Stomach (tissue), 9 donors: ENCODE results near the gene PARVB. TPM values are rescaled to one million over a fixed set of nuclear protein-coding genes. Genes with fewer than 3 reads are reported as not detected.

Experiments
- DNase-seq, 2 donors: peaks; one replicate each; pipeline versions ENCODE4 v3.0.0 to v3.0.0-alpha.2; 2013 to 2019
- H3K27ac ChIP-seq, 5 donors: fragments of 200-600 bp in 4 of 5; sonication (generic) in 4 of 5; one replicate each; pipeline ENCODE4 v1.5.1; 2013 to 2019; ENCODE audit warnings: mild to moderate bottlenecking in 1 of 5, moderate library complexity in 1 of 5
- H3K27me3 ChIP-seq, 3 donors: fragments of 200-600 bp; sonication (generic); one replicate each; pipeline ENCODE4 v1.5.1; 2017 to 2019; ENCODE audit warnings: mixed run types in 1 of 3
- H3K36me3 ChIP-seq, 4 donors: fragments of 200-600 bp; sonication (generic); 1 replicate in 3 of 4; 2 replicates in 1 of 4; pipeline ENCODE4 v1.5.1; 2016 to 2019
- H3K4me1 ChIP-seq, 4 donors: fragments of 200-600 bp; sonication (generic); one replicate each; pipeline ENCODE4 v1.5.1; 2016 to 2019
- H3K4me3 ChIP-seq, 4 donors: fragments of 200-600 bp; sonication (generic) in 3 of 4; one replicate each; pipeline ENCODE4 v1.5.1; 2016 to 2019; ENCODE audit warnings: mild to moderate bottlenecking in 1 of 4
- H3K9me3 ChIP-seq, 4 donors: fragments of 200-600 bp; sonication (generic); one replicate each; pipeline ENCODE4 v1.5.1; 2016 to 2019
- CTCF ChIP-seq, 7 experiments: fragments of 450-650 bp in 4 of 7; fragments of 200-600 bp in 3 of 7; sonication (generic) in 3 of 7; IDR thresholded peaks; one replicate each; pipeline ENCODE4 v1.5.1; 2016 to 2019; ENCODE audit warnings: antibody characterized with exemption in 7 of 7, control low read depth in 2 of 7, mild to moderate bottlenecking in 1 of 7
- EP300 ChIP-seq: sonication (generic); formaldehyde crosslinking; IDR thresholded peaks from one replicate; pipeline ENCODE4 v1.6.1; 2017; ENCODE audit warnings: antibody characterized with exemption
- POLR2A ChIP-seq, 4 donors: fragments of 450-650 bp; IDR thresholded peaks; one replicate each; pipeline ENCODE4 v1.6.1; 2016; ENCODE audit warnings: antibody characterized with exemption in 4 of 4, control low read depth in 2 of 4, mild to moderate bottlenecking in 1 of 4, moderate library complexity in 1 of 4
- POLR2AphosphoS5 ChIP-seq, 3 donors: sonication (generic); formaldehyde crosslinking; IDR thresholded peaks; one replicate each; pipeline ENCODE4 v1.6.1; 2016; ENCODE audit warnings: antibody characterized with exemption in 3 of 3
- WGBS, 5 donors: extraction: QIAGEN DNeasy Blood & Tissue Kit in 3 of 5; methylation state at CpG; one replicate each; pipeline versions ENCODE4 v1.1.5 to v1.1.7; 2013 to 2018; 5-methylcytosine and 5-hydroxymethylcytosine counted together
- intact Hi-C: fragments of 100-400 bp; cut with DNase I; formaldehyde crosslinking; loops from one replicate; pipeline ENCODE4 v1.15.1; 2023; ENCODE audit warnings: low total_unique reads
- polyA plus RNA-seq, 3 donors: library from polyadenylated mRNA; stranded (reverse); fragments of 200-250 nt; gene quantifications; one replicate each; pipeline ENCODE4 v1.2.3, GENCODE V29; 2013
- total RNA-seq, 5 donors: library from RNA; depleted of rRNA; stranded (reverse); fragments of >200 nt; gene quantifications; one replicate each; pipeline versions ENCODE4 v1.1.0 to v1.2.3, GENCODE V29; 2014 to 2016
- donor health status: healthy with polysubstance abuse.
- donor health status: Bipolar disorder and iron deficiency.
- donor health status: healthy.

Gene PARVB
- total and polyA plus RNA-seq, 8 donors: 2.9 to 143 (median 19.1) TPM

- H3K27me3 ChIP-seq: peaks cover 0 to 19% (median 0%) of the 10 kb centered on the region in 3 donors
- no peaks in the 10 kb centered on the region for H3K9me3 ChIP-seq
- H3K4me3 ChIP-seq: no peak overlapping the region
- no peak for DNase-seq
- peaks cover 0 to 21% (median 0%) of the 10 kb centered on the region in 4 donors for H3K36me3 ChIP-seq
- intact Hi-C loops: no loop called here
- H3K27ac ChIP-seq: no peak overlapping the region
- TF ChIP-seq POLR2AphosphoS5 (IDR thresholded peaks at IDR 0.05) (no peak), CTCF (IDR thresholded peaks at IDR 0.05) (no peak), POLR2A (IDR thresholded peaks at IDR 0.05) (no peak), EP300 (no peak)
- WGBS, 5 donors: 50 to 79% (median 67%) methylated on average over 6 of the region's 6 CpGs
- H3K4me1 ChIP-seq: no peaks in the 10 kb centered on the region
Measured at GRCh38 chr22:44203203-44203602, 179.1 kb downstream of the PARVB start.

- H3K27me3 ChIP-seq: peaks cover 0 to 19% (median 0%) of the 10 kb centered on the region in 3 donors
- TF ChIP-seq POLR2AphosphoS5 (IDR thresholded peaks at IDR 0.05) (no peak), POLR2A (IDR thresholded peaks at IDR 0.05) (no peak), CTCF (IDR thresholded peaks at IDR 0.05) (no peak), EP300 (no peak)
- peaks cover 0 to 11% (median 0%) of the 10 kb centered on the region in 4 donors for H3K36me3 ChIP-seq
- no peak overlapping the region for H3K4me3 ChIP-seq
- H3K4me1 ChIP-seq: no peaks in the 10 kb centered on the region
- DNase-seq: no peak
- no peak overlapping the region for H3K27ac ChIP-seq
- WGBS, 5 donors: 84 to 94% (median 88%) methylated on average over 15 to 16 of the region's 16 CpGs
- H3K9me3 ChIP-seq: peaks cover 0 to 8% (median 7%) of the 10 kb centered on the region in 4 donors
- intact Hi-C loops: no loop called here
Measured at GRCh38 chr22:44204739-44205515, 180.8 kb downstream of the PARVB start.

GRCh38 chr22:44205516-44206329 is 181.6 kb downstream of the PARVB start:
- Histone ChIP-seq H3K36me3 (peaks cover 0 to 11% (median 0%) of the 10 kb centered on the region in 4 donors), H3K9me3 (peaks cover 0 to 10% (median 9%) of the 10 kb centered on the region in 4 donors), H3K4me1 (no peaks in the 10 kb centered on the region), H3K27me3 (peaks cover 0 to 13% (median 0%) of the 10 kb centered on the region in 3 donors), H3K4me3 (no peak overlapping the region), H3K27ac (no peak overlapping the region)
- no peak for TF ChIP-seq EP300
- TF ChIP-seq POLR2AphosphoS5 (IDR thresholded peaks at IDR 0.05): no peak
- TF ChIP-seq CTCF (IDR thresholded peaks at IDR 0.05): no peak
- TF ChIP-seq POLR2A (IDR thresholded peaks at IDR 0.05): no peak
- 87 to 91% (median 89%) methylated on average over 9 to 16 of the region's 16 CpGs for WGBS, 5 donors
- intact Hi-C loops: no loop called here
- DNase-seq: no peak

- H3K9me3 ChIP-seq: peaks cover 0 to 10% (median 9%) of the 10 kb centered on the region in 4 donors
- H3K4me1 ChIP-seq: peaks cover 0 to 4% (median under 1%) of the 10 kb centered on the region in 4 donors
- DNase-seq: no peak
- H3K27me3 ChIP-seq: peaks cover 0 to 8% (median 0%) of the 10 kb centered on the region in 3 donors
- intact Hi-C loops: no loop called here
- H3K4me3 ChIP-seq: no peak overlapping the region
- peaks cover 0 to 5% (median 0%) of the 10 kb centered on the region in 4 donors for H3K36me3 ChIP-seq
- WGBS, 5 donors: 81 to 92% (median 83%) methylated on average over 9 of the region's 9 CpGs
- TF ChIP-seq POLR2A (IDR thresholded peaks at IDR 0.05) (no peak), POLR2AphosphoS5 (IDR thresholded peaks at IDR 0.05) (no peak), CTCF (IDR thresholded peaks at IDR 0.05) (no peak), EP300 (no peak)
- no peak overlapping the region for H3K27ac ChIP-seq
Measured at GRCh38 chr22:44206330-44206645, 182.2 kb downstream of the PARVB start.
